HepG2 (cell line): Measurements from ENCODE around the gene MCM3. TPM values are rescaled to one million over a fixed set of nuclear protein-coding genes. Genes with fewer than 3 reads are reported as not detected.

Experiments used
- CHD2 ChIP-seq: IDR thresholded peaks from 2 replicates; pipeline ENCODE4 v1.6.1; 2011; ENCODE audit warnings: low read depth, low read length, improper control_type of control experiment
- DMAP1 ChIP-seq: IDR thresholded peaks from 2 replicates; pipeline ENCODE4 v1.6.1; 2016
- GZF1 ChIP-seq: sonication (generic); formaldehyde crosslinking; IDR thresholded peaks from 2 replicates; pipeline ENCODE4 v1.5.1; 2020; ENCODE audit warnings: mild to moderate bottlenecking, missing genetic modification reagents
- HOXA7 ChIP-seq: sonication (generic); formaldehyde crosslinking; IDR thresholded peaks from 2 replicates; pipeline ENCODE4 v1.8.1; 2022; ENCODE audit warnings: mild to moderate bottlenecking, missing genetic modification reagents, moderate library complexity
- KAT7 ChIP-seq: IDR thresholded peaks from 2 replicates; pipeline ENCODE4 v1.6.1; 2018; ENCODE audit warnings: borderline replicate concordance, missing compliant biosample characterization
- NFE2L1 ChIP-seq: sonication (generic); formaldehyde crosslinking; IDR thresholded peaks from 2 replicates; pipeline ENCODE4 v1.4.0; 2020; ENCODE audit warnings: missing genetic modification reagents, mild to moderate bottlenecking, borderline replicate concordance
- NFKBIZ ChIP-seq: IDR thresholded peaks from 2 replicates; pipeline ENCODE4 v1.6.1; 2018; ENCODE audit warnings: missing genetic modification reagents, missing compliant biosample characterization
- PAWR ChIP-seq: sonication (generic); formaldehyde crosslinking; IDR thresholded peaks from 2 replicates; pipeline ENCODE4 v1.4.0; 2020; ENCODE audit warnings: missing genetic modification reagents, mild to moderate bottlenecking, borderline replicate concordance
- SOX6 ChIP-seq, 2 experiments: fragments of 450-650 bp in 1 of 2; sonication (generic) in 1 of 2; formaldehyde crosslinking in 1 of 2; IDR thresholded peaks; 2 replicates each; pipeline versions ENCODE4 v1.4.0 to v1.6.1; 2017 to 2020; ENCODE audit warnings: antibody characterized with exemption in 1 of 2, mild to moderate bottlenecking in 1 of 2, missing genetic modification reagents in 1 of 2
- TP53 ChIP-seq: sonication (generic); formaldehyde crosslinking; conservative IDR thresholded peaks from 2 replicates; pipeline ENCODE4 v1.4.0; 2020; ENCODE audit warnings: missing genetic modification reagents
- ZKSCAN5 ChIP-seq: sonication (generic); formaldehyde crosslinking; IDR thresholded peaks from 2 replicates; pipeline ENCODE4 v1.5.1; 2020; ENCODE audit warnings: mild to moderate bottlenecking, missing genetic modification reagents
- ZNF441 ChIP-seq: sonication (generic); formaldehyde crosslinking; IDR thresholded peaks from 2 replicates; pipeline ENCODE4 v1.7.0; 2021; ENCODE audit warnings: missing genetic modification reagents, borderline replicate concordance
- ZNF446 ChIP-seq: sonication (generic); formaldehyde crosslinking; IDR thresholded peaks from 2 replicates; pipeline ENCODE4 v1.5.0; 2020; ENCODE audit warnings: mild to moderate bottlenecking, missing genetic modification reagents
- ZNF547 ChIP-seq: sonication (generic); formaldehyde crosslinking; IDR thresholded peaks from 2 replicates; pipeline ENCODE4 v1.5.1; 2020; ENCODE audit warnings: mild to moderate bottlenecking, missing genetic modification reagents
- polyA plus RNA-seq, 8 experiments: library from polyadenylated mRNA; depleted of rRNA in 3 of 8; stranded (reverse) in 7 of 8; unstranded in 1 of 8; fragments of >200 nt; fragmentation: Illumina TruSeq in 4 of 8; extraction: Trizol in 4 of 8; gene quantifications; 2 replicates each; pipeline versions ENCODE4 v1.2.1 to v1.2.3, GENCODE V29; 2011 to 2016; ENCODE audit warnings: low read depth in 4 of 8, missing spikeins in 1 of 8, mixed read lengths in 1 of 8; ENCODE audit not compliant: insufficient read depth in 1 of 8
- total RNA-seq, 5 experiments: library from RNA; depleted of rRNA; stranded (reverse); fragments of >200 nt; fragmentation: Illumina TruSeq; extraction: Trizol; gene quantifications; 2 replicates each; pipeline ENCODE4 v1.2.3, GENCODE V29; 2016; ENCODE audit warnings: low read depth in 1 of 5
- TF ChIP-seq, protein P1 (sequence below): sonication (generic); formaldehyde crosslinking; IDR thresholded peaks from 2 replicates; pipeline ENCODE4 v1.4.0; 2020; ENCODE audit warnings: missing genetic modification reagents
- TF ChIP-seq, protein P2 (sequence below): sonication (generic); formaldehyde crosslinking; IDR thresholded peaks from 2 replicates; pipeline ENCODE4 v1.4.0; 2020; ENCODE audit warnings: missing genetic modification reagents, mild to moderate bottlenecking, borderline replicate concordance
- TF ChIP-seq, protein P3 (sequence below): IDR thresholded peaks from 2 replicates; pipeline ENCODE4 v1.6.1; 2016; ENCODE audit warnings: low read depth, borderline replicate concordance
- TF ChIP-seq, protein P4 (sequence below): sonication (generic); formaldehyde crosslinking; IDR thresholded peaks from 2 replicates; pipeline ENCODE4 v1.4.0; 2020; ENCODE audit warnings: low read depth, missing genetic modification reagents
- TF ChIP-seq, protein P5 (sequence below): sonication (generic); formaldehyde crosslinking; IDR thresholded peaks from 2 replicates; pipeline ENCODE4 v1.8.1; 2023; ENCODE audit warnings: mild to moderate bottlenecking, inconsistent platforms, moderate library complexity, missing genetic modification reagents, borderline replicate concordance

The MCM3 gene
- total and polyA plus RNA-seq, 2 of the 13 experiments (the other 11 are each of a cell fraction or from before 2014, with no cell fraction given), result 164 to 288 TPM

DNA sequence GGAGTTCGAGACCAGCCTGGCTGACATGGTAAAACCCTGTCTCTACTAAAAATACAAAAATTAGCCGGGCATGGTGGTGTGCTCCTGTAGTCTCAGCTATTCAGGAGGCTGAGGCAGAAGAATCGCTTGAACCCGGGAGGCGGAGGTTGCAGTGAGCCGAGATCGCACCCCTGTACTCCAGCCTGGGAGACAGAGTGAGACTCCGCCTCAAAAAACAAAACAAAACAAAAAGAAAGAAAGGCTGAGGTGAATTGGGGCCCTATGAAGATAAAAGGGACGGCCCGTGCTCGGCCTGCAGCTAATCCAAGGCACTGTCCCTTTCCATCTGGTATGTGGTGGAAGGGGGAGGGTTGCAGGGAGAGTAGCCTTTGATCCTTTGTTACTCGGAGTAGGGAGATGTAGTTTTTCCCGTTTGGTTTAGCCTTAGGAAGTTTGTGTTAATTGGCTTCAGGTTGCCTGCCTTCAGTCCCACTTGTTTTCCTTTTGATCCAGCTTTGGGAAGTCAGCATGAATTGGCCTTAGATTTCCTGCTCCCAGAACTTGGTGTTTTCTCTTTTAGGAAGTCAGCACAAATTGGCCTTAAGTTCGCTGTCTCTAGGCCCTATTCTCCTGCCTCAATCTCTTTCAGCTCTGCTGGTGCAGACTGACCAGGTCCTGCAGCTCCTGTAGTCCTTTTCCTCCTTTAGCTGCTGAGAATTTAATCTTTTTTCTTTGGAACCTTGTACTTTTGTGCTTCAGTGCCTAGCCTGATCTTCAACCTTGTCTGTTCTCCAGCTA lies 41.3 kb upstream of the MCM3 start (continued):
- TF ChIP-seq, protein P1, sequence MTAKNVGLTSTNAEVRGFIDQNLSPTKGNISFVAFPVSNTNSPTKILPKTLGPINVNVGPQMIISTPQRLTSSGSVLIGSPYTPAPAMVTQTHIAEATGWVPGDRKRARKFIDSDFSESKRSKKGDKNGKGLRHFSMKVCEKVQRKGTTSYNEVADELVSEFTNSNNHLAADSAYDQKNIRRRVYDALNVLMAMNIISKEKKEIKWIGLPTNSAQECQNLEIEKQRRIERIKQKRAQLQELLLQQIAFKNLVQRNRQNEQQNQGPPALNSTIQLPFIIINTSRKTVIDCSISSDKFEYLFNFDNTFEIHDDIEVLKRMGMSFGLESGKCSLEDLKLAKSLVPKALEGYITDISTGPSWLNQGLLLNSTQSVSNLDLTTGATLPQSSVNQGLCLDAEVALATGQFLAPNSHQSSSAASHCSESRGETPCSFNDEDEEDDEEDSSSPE (CRISPR knock-in tag), result no peak
- peak; percentile 69 for TF ChIP-seq KAT7 (CRISPR knock-in tag)
- TF ChIP-seq DMAP1 (CRISPR knock-in tag), result peak; percentile 90
- TF ChIP-seq, protein P2, sequence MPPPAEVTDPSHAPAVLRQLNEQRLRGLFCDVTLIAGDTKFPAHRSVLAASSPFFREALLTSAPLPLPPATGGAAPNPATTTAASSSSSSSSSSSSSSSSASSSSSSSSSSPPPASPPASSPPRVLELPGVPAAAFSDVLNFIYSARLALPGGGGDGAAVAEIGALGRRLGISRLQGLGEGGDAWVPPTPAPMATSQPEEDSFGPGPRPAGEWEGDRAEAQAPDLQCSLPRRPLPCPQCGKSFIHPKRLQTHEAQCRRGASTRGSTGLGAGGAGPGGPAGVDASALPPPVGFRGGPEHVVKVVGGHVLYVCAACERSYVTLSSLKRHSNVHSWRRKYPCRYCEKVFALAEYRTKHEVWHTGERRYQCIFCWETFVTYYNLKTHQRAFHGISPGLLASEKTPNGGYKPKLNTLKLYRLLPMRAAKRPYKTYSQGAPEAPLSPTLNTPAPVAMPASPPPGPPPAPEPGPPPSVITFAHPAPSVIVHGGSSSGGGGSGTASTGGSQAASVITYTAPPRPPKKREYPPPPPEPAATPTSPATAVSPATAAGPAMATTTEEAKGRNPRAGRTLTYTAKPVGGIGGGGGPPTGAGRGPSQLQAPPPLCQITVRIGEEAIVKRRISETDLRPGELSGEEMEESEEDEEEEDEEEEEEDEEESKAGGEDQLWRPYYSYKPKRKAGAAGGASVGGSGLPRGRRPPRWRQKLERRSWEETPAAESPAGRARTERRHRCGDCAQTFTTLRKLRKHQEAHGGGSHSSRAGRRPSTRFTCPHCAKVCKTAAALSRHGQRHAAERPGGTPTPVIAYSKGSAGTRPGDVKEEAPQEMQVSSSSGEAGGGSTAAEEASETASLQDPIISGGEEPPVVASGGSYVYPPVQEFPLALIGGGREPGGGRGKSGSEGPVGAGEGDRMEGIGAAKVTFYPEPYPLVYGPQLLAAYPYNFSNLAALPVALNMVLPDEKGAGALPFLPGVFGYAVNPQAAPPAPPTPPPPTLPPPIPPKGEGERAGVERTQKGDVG (CRISPR knock-in tag), result no peak
- no peak for TF ChIP-seq CHD2
- TF ChIP-seq ZNF441, result peak; percentile 95
- peak; percentile 62; the same call in 1 of the 2 replicates for TF ChIP-seq TP53 (CRISPR knock-in tag)
- TF ChIP-seq, protein P3, sequence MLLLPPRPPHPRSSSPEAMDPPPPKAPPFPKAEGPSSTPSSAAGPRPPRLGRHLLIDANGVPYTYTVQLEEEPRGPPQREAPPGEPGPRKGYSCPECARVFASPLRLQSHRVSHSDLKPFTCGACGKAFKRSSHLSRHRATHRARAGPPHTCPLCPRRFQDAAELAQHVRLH (CRISPR knock-in tag), result no peak
- no peak for TF ChIP-seq NFE2L1 (CRISPR knock-in tag)
- TF ChIP-seq, protein P4, sequence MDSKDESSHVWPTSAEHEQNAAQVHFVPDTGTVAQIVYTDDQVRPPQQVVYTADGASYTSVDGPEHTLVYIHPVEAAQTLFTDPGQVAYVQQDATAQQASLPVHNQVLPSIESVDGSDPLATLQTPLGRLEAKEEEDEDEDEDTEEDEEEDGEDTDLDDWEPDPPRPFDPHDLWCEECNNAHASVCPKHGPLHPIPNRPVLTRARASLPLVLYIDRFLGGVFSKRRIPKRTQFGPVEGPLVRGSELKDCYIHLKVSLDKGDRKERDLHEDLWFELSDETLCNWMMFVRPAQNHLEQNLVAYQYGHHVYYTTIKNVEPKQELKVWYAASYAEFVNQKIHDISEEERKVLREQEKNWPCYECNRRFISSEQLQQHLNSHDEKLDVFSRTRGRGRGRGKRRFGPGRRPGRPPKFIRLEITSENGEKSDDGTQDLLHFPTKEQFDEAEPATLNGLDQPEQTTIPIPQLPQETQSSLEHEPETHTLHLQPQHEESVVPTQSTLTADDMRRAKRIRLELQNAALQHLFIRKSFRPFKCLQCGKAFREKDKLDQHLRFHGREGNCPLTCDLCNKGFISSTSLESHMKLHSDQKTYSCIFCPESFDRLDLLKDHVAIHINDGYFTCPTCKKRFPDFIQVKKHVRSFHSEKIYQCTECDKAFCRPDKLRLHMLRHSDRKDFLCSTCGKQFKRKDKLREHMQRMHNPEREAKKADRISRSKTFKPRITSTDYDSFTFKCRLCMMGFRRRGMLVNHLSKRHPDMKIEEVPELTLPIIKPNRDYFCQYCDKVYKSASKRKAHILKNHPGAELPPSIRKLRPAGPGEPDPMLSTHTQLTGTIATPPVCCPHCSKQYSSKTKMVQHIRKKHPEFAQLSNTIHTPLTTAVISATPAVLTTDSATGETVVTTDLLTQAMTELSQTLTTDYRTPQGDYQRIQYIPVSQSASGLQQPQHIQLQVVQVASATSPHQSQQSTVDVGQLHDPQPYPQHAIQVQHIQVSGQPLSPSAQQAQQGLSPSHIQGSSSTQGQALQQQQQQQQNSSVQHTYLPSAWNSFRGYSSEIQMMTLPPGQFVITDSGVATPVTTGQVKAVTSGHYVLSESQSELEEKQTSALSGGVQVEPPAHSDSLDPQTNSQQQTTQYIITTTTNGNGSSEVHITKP (CRISPR knock-in tag), result peak; percentile 92
- peak; percentile 51; the same call in 1 of the 2 replicates for TF ChIP-seq ZKSCAN5 (CRISPR knock-in tag)
- TF ChIP-seq NFKBIZ (CRISPR knock-in tag), result 0 out of 2 replicates have a peak, but pooled peaks have one; percentile 67
- TF ChIP-seq ZNF446 (CRISPR knock-in tag), result no peak
- TF ChIP-seq, protein P5, sequence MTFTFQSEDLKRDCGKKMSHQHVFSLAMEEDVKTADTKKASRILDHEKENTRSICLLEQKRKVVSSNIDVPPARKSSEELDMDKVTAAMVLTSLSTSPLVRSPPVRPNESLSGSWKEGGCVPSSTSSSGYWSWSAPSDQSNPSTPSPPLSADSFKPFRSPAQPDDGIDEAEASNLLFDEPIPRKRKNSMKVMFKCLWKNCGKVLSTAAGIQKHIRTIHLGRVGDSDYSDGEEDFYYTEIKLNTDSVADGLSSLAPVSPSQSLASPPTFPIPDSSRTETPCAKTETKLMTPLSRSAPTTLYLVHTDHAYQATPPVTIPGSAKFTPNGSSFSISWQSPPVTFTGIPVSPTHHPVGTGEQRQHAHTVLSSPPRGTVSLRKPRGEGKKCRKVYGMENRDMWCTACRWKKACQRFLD (CRISPR knock-in tag), result peak; percentile 9; the same call in 1 of the 2 replicates
- TF ChIP-seq ZNF547 (CRISPR knock-in tag), result peak; percentile 61; the same call in 1 of the 2 replicates
- no peak for TF ChIP-seq SOX6 (IDR thresholded peaks at IDR 0.05)
- TF ChIP-seq SOX6 (CRISPR knock-in tag; IDR thresholded peaks at IDR 0.05), result peak; percentile 97
- TF ChIP-seq GZF1, result no peak
- 0 out of 2 replicates have a peak, but pooled peaks have one; percentile 28 for TF ChIP-seq PAWR (CRISPR knock-in tag)
- TF ChIP-seq HOXA7 (CRISPR knock-in tag), result no peak
